Stomach (tissue), 9 donors: ENCODE results near the gene CCNQ. TPM values are rescaled to one million over a fixed set of nuclear protein-coding genes. Genes with fewer than 3 reads are reported as not detected.
A peak's percentile ranks its signal among the peaks of the same experiment; 100 is the strongest.

Source experiments
- DNase-seq, 2 donors: peaks; one replicate each; pipeline versions ENCODE4 v3.0.0 to v3.0.0-alpha.2; 2013 to 2019
- H3K27ac ChIP-seq, 5 donors: fragments of 200-600 bp in 4 of 5; sonication (generic) in 4 of 5; one replicate each; pipeline ENCODE4 v1.5.1; 2013 to 2019; ENCODE audit warnings: mild to moderate bottlenecking in 1 of 5, moderate library complexity in 1 of 5
- H3K27me3 ChIP-seq, 3 donors: fragments of 200-600 bp; sonication (generic); one replicate each; pipeline ENCODE4 v1.5.1; 2017 to 2019; ENCODE audit warnings: mixed run types in 1 of 3
- H3K36me3 ChIP-seq, 4 donors: fragments of 200-600 bp; sonication (generic); 1 replicate in 3 of 4; 2 replicates in 1 of 4; pipeline ENCODE4 v1.5.1; 2016 to 2019
- H3K4me1 ChIP-seq, 4 donors: fragments of 200-600 bp; sonication (generic); one replicate each; pipeline ENCODE4 v1.5.1; 2016 to 2019
- H3K4me3 ChIP-seq, 4 donors: fragments of 200-600 bp; sonication (generic) in 3 of 4; one replicate each; pipeline ENCODE4 v1.5.1; 2016 to 2019; ENCODE audit warnings: mild to moderate bottlenecking in 1 of 4
- H3K9me3 ChIP-seq, 4 donors: fragments of 200-600 bp; sonication (generic); one replicate each; pipeline ENCODE4 v1.5.1; 2016 to 2019
- EP300 ChIP-seq: sonication (generic); formaldehyde crosslinking; IDR thresholded peaks from one replicate; pipeline ENCODE4 v1.6.1; 2017; ENCODE audit warnings: antibody characterized with exemption
- POLR2A ChIP-seq, 4 donors: fragments of 450-650 bp; IDR thresholded peaks; one replicate each; pipeline ENCODE4 v1.6.1; 2016; ENCODE audit warnings: antibody characterized with exemption in 4 of 4, control low read depth in 2 of 4, mild to moderate bottlenecking in 1 of 4, moderate library complexity in 1 of 4
- POLR2AphosphoS5 ChIP-seq, 3 donors: sonication (generic); formaldehyde crosslinking; IDR thresholded peaks; one replicate each; pipeline ENCODE4 v1.6.1; 2016; ENCODE audit warnings: antibody characterized with exemption in 3 of 3
- WGBS, 5 donors: extraction: QIAGEN DNeasy Blood & Tissue Kit in 3 of 5; methylation state at CpG; one replicate each; pipeline versions ENCODE4 v1.1.5 to v1.1.7; 2013 to 2018; 5-methylcytosine and 5-hydroxymethylcytosine counted together
- intact Hi-C: fragments of 100-400 bp; cut with DNase I; formaldehyde crosslinking; loops from one replicate; pipeline ENCODE4 v1.15.1; 2023; ENCODE audit warnings: low total_unique reads
- polyA plus RNA-seq, 3 donors: library from polyadenylated mRNA; stranded (reverse); fragments of 200-250 nt; gene quantifications; one replicate each; pipeline ENCODE4 v1.2.3, GENCODE V29; 2013
- total RNA-seq, 5 donors: library from RNA; depleted of rRNA; stranded (reverse); fragments of >200 nt; gene quantifications; one replicate each; pipeline versions ENCODE4 v1.1.0 to v1.2.3, GENCODE V29; 2014 to 2016
- TF ChIP-seq, protein P1 (sequence below), 7 experiments: fragments of 450-650 bp in 4 of 7; fragments of 200-600 bp in 3 of 7; sonication (generic) in 3 of 7; IDR thresholded peaks; one replicate each; pipeline ENCODE4 v1.5.1; 2016 to 2019; ENCODE audit warnings: antibody characterized with exemption in 7 of 7, control low read depth in 2 of 7, mild to moderate bottlenecking in 1 of 7
- donor health status: healthy with polysubstance abuse.
- donor health status: Bipolar disorder and iron deficiency.
- donor health status: healthy.

Gene CCNQ
- total and polyA plus RNA-seq, 8 donors, result 0.58 to 55.4 (median 26.2) TPM; not detected in 1

DNA sequence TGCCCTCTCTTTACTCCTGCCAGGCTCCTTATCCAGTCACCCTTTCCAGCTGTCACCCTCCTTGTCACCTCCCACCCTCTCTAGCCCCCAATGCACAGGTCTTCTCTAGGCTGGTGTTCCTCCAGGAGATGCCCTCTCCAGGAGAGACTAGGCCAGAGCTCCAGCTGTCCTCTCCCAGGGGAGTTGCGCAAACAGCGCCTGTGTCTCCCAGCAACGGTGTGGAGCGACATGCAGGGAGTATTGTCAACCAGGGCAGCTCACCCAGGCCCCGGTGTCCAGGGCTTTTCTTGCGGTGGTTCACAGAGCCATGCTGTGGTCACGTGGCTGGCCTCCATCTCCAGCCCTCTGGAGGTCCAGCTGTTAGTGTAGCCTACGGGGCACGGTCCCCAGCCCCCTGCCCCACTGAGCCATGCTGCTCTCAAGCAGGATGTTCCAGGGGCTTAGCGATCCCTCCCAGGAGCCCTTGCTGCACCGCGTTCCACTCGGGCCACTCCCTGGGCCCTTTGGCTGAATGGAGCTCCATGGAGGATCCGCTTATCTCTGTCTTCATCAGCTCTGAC, 34.8 kb downstream of the CCNQ start:
- Histone ChIP-seq H3K4me1 (no peaks in the 10 kb centered on the region), H3K4me3 (no peak overlapping the region), H3K36me3 (no peaks in the 10 kb centered on the region), H3K9me3 (no peaks in the 10 kb centered on the region), H3K27ac (no peak overlapping the region), H3K27me3 (peaks cover 0 to 9% (median 0%) of the 10 kb centered on the region in 3 donors)
- 71 to 97% (median 76%) methylated on average over 5 to 14 of the region's 14 CpGs for WGBS, 5 donors
- TF ChIP-seq POLR2A (IDR thresholded peaks at IDR 0.05), result no peak
- TF ChIP-seq, protein P1, sequence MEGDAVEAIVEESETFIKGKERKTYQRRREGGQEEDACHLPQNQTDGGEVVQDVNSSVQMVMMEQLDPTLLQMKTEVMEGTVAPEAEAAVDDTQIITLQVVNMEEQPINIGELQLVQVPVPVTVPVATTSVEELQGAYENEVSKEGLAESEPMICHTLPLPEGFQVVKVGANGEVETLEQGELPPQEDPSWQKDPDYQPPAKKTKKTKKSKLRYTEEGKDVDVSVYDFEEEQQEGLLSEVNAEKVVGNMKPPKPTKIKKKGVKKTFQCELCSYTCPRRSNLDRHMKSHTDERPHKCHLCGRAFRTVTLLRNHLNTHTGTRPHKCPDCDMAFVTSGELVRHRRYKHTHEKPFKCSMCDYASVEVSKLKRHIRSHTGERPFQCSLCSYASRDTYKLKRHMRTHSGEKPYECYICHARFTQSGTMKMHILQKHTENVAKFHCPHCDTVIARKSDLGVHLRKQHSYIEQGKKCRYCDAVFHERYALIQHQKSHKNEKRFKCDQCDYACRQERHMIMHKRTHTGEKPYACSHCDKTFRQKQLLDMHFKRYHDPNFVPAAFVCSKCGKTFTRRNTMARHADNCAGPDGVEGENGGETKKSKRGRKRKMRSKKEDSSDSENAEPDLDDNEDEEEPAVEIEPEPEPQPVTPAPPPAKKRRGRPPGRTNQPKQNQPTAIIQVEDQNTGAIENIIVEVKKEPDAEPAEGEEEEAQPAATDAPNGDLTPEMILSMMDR (IDR thresholded peaks at IDR 0.05), result no peak
- TF ChIP-seq POLR2AphosphoS5 (IDR thresholded peaks at IDR 0.05), result no peak
- no peak for TF ChIP-seq EP300
- DNase-seq, result peak in 1 of 2 donors; percentile 37
- intact Hi-C loops, result no loop called here

DNA sequence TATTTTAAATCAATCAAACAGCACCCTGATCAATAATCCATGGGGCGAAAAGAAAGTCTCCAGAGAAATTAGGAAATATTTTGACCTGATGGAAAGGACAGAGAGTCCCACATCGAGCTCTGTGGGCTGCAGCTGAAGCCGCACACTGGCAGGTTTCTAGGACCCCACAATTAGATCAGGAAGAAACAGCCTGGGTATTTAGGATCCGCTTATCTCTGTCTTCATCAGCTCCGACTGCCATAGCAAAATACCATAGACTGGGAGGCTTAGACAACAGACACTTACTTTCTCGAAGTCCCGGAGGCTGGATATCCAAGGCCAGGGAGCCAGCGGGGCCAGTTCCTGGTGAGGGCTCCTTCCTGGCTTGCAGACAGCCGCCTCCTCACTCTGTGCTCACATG, 36.4 kb downstream of the CCNQ start:
- Histone ChIP-seq H3K36me3 (no peaks in the 10 kb centered on the region), H3K27ac (no peak overlapping the region), H3K27me3 (peaks cover 0 to 9% (median 0%) of the 10 kb centered on the region in 3 donors), H3K4me3 (no peak overlapping the region), H3K9me3 (no peaks in the 10 kb centered on the region), H3K4me1 (no peaks in the 10 kb centered on the region)
- intact Hi-C loops, result no loop called here
- TF ChIP-seq POLR2AphosphoS5 (IDR thresholded peaks at IDR 0.05) (no peak), EP300 (no peak)
- WGBS, 5 donors, result 89 to 96% (median 89%) methylated on average over 9 of the region's 9 CpGs
- no peak for DNase-seq

DNA sequence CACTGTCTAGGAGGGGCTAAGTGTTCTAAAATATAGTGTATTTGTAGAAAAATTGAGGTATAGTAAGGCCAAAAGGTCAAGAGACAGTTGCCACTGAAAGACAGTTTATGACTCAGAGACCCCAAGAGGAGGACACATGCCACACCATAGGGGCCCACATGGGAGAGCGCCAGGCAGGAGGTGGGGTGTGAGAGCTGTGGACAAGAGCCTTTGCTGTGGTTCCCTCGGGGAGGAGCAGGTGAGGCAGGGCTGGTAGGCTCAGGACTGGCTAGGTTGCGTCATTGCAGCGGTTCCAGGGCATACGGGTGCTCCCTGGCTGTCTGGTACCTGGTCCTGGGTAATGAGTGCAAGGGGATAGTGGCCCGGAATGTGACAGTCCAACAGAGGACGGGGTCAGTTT, 37.6 kb downstream of the CCNQ start:
- Histone ChIP-seq H3K4me1 (no peaks in the 10 kb centered on the region), H3K27ac (no peak overlapping the region), H3K27me3 (peaks cover 0 to 4% (median 3%) of the 10 kb centered on the region in 3 donors), H3K9me3 (no peaks in the 10 kb centered on the region), H3K36me3 (no peaks in the 10 kb centered on the region), H3K4me3 (no peak overlapping the region)
- TF ChIP-seq EP300, result no peak
- TF ChIP-seq, protein P1 (IDR thresholded peaks at IDR 0.05), result no peak
- no peak for TF ChIP-seq POLR2A (IDR thresholded peaks at IDR 0.05)
- TF ChIP-seq POLR2AphosphoS5 (IDR thresholded peaks at IDR 0.05), result no peak
- intact Hi-C loops, result no loop called here
- no peak for DNase-seq
- WGBS, 5 donors, result 67 to 86% (median 80%) methylated on average over 2 to 7 of the region's 7 CpGs

DNA sequence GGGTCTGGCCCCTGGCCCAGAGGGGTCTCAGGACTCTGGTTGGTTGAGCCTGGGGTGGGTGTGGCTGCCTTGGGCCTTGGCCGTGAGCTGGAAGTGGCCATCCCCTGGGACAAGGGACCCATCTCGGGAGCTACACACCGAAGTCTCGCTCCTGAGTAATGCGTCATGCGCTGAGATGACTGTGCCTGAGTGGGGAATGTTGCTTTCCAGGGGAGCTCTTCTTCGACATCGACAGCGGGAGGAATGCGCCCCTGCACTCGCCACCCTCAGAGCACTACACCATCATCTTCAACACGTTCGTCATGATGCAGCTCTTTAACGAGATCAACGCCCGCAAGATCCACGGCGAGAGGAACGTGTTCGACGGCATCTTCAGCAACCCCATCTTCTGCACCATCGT, 38.5 kb downstream of the CCNQ start:
- H3K4me1 ChIP-seq, result no peaks in the 10 kb centered on the region
- no peaks in the 10 kb centered on the region for H3K36me3 ChIP-seq
- DNase-seq, result no peak
- no peak overlapping the region for H3K27ac ChIP-seq
- peaks cover 0 to 5% (median 4%) of the 10 kb centered on the region in 3 donors for H3K27me3 ChIP-seq
- no peaks in the 10 kb centered on the region for H3K9me3 ChIP-seq
- intact Hi-C loops, result no loop called here
- TF ChIP-seq, protein P1 (IDR thresholded peaks at IDR 0.05), result no peak
- TF ChIP-seq EP300, result no peak
- no peak for TF ChIP-seq POLR2A (IDR thresholded peaks at IDR 0.05)
- TF ChIP-seq POLR2AphosphoS5 (IDR thresholded peaks at IDR 0.05), result no peak
- H3K4me3 ChIP-seq, result no peak overlapping the region
- 88 to 97% (median 91%) methylated on average over 12 to 22 of the region's 22 CpGs for WGBS, 5 donors

DNA sequence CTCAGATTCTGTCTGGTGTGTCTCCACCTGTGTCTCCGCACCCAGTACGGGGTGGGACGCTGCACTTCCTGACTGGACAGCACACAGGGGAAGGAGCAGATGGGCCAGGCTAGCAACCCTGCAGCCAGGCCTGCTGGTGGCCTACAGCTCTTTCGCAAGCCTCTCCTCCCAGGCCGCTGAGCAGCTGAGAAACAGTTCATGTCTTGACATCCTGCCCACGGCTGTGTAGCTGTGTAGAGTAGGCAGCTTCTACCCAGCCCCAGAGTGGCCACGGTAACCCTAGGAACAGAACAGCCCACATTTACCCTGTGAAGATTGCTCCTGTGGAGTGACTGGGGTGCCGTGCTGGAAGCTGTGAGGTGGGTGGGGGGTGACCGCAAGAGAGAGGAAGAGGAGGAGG, 38.9 kb downstream of the CCNQ start:
- intact Hi-C loops, result loop anchor here (10.0 kb wide), 1 partner anchor 105 kb away; no protein-coding TSS in a partner anchor
- H3K4me1 ChIP-seq, result no peaks in the 10 kb centered on the region
- H3K27ac ChIP-seq, result no peak overlapping the region
- H3K36me3 ChIP-seq, result no peaks in the 10 kb centered on the region
- H3K9me3 ChIP-seq, result no peaks in the 10 kb centered on the region
- H3K27me3 ChIP-seq, result peaks cover 0 to 8% (median 5%) of the 10 kb centered on the region in 3 donors
- no peak for DNase-seq
- TF ChIP-seq POLR2AphosphoS5 (IDR thresholded peaks at IDR 0.05) (no peak), POLR2A (IDR thresholded peaks at IDR 0.05) (no peak), EP300 (no peak)
- TF ChIP-seq, protein P1 (IDR thresholded peaks at IDR 0.05), result no peak
- H3K4me3 ChIP-seq, result no peak overlapping the region
- WGBS, 5 donors, result 54 to 77% (median 60%) methylated on average over 3 to 9 of the region's 9 CpGs
